Measurements from ENCODE around the gene CWC27.

Gene CWC27

GRCh38 chr5:65066387-65067146 lies 297.8 kb downstream of the CWC27 start:
- H3K4me1 ChIP-seq (ENCODE audit: insufficient read depth, low read length, severe bottlenecking), result peaks cover 75% of the 10 kb centered on the region
- no peaks in the 10 kb centered on the region for H3K79me2 ChIP-seq (ENCODE audit: insufficient read depth, low read length)
- H3K27me3 ChIP-seq (ENCODE audit: insufficient read depth, low read length), result no peaks in the 10 kb centered on the region
- no peak overlapping the region for H3K4me2 ChIP-seq (ENCODE audit: low read length)
- no peaks in the 10 kb centered on the region for H3K36me3 ChIP-seq (ENCODE audit: insufficient read depth, low read length)
- H3K27ac ChIP-seq (ENCODE audit: low read depth, low read length, poor library complexity, severe bottlenecking), result peak overlapping the region; percentile 61
- H3K9me2 ChIP-seq (ENCODE audit: low read depth, low read length), result no peaks in the 10 kb centered on the region
- no peak overlapping the region for H2AFZ ChIP-seq (ENCODE audit: low read length)
- H3K9me3 ChIP-seq (ENCODE audit: low read length), result no peaks in the 10 kb centered on the region
- H3K4me3 ChIP-seq (ENCODE audit: low read depth, low read length, poor library complexity, severe bottlenecking), result no peak overlapping the region
- no peaks in the 10 kb centered on the region for H4K20me1 ChIP-seq (ENCODE audit: insufficient read depth, low read length)
- no peak overlapping the region for H3K9ac ChIP-seq (ENCODE audit: low read length)
- TF ChIP-seq CTCF (IDR thresholded peaks at IDR 0.05; ENCODE audit: low read length), result no peak
- no peak for TF ChIP-seq EZH2 (IDR thresholded peaks at IDR 0.05; ENCODE audit: borderline replicate concordance, low read length)
- no peaks in the 10 kb centered on the region for H3F3A ChIP-seq (ENCODE audit: insufficient read depth, low read length)

- no peak for TF ChIP-seq CTCF (IDR thresholded peaks at IDR 0.05; ENCODE audit: low read length)
- no peak for TF ChIP-seq EZH2 (IDR thresholded peaks at IDR 0.05; ENCODE audit: borderline replicate concordance, low read length)
- no peaks in the 10 kb centered on the region for H3F3A ChIP-seq (ENCODE audit: insufficient read depth, low read length)
- no peaks in the 10 kb centered on the region for H3K27me3 ChIP-seq (ENCODE audit: insufficient read depth, low read length)
Measured at GRCh38 chr5:65067147-65067506, 298.4 kb downstream of the CWC27 start.

More at GRCh38 chr5:65067147-65067506, 298.4 kb downstream of the CWC27 start:
- Histone ChIP-seq H3K79me2 (ENCODE audit: insufficient read depth, low read length) (no peaks in the 10 kb centered on the region), H4K20me1 (ENCODE audit: insufficient read depth, low read length) (no peaks in the 10 kb centered on the region), H3K27ac (ENCODE audit: low read depth, low read length, poor library complexity, severe bottlenecking) (peak overlapping the region; percentile 61), H3K4me1 (ENCODE audit: insufficient read depth, low read length, severe bottlenecking) (peaks cover 75% of the 10 kb centered on the region), H3K9me3 (ENCODE audit: low read length) (no peaks in the 10 kb centered on the region), H3K9ac (ENCODE audit: low read length) (no peak overlapping the region), H3K4me2 (ENCODE audit: low read length) (no peak overlapping the region), H2AFZ (ENCODE audit: low read length) (no peak overlapping the region), H3K36me3 (ENCODE audit: insufficient read depth, low read length) (no peaks in the 10 kb centered on the region), H3K4me3 (ENCODE audit: low read depth, low read length, poor library complexity, severe bottlenecking) (no peak overlapping the region), H3K9me2 (ENCODE audit: low read depth, low read length) (no peaks in the 10 kb centered on the region)
